H1 (cell line): ENCODE results near the gene FRMPD1. TPM values are rescaled to one million over a fixed set of nuclear protein-coding genes. Genes with fewer than 3 reads are reported as not detected.

Source experiments
- ASH2L ChIP-seq: fragments of 200-600, 300-600 bp; sonication (generic); IDR thresholded peaks from one replicate; pipeline ENCODE4 v1.7.1; 2017; ENCODE audit warnings: low read length
- ATF2 ChIP-seq: IDR thresholded peaks from 2 replicates; pipeline ENCODE4 v1.6.1; 2012; ENCODE audit warnings: low read length, inconsistent platforms
- CBX5 ChIP-seq: fragments of 300-800, 300-1000 bp; sonication (generic); IDR thresholded peaks from 2 replicates; pipeline ENCODE4 v1.7.1; 2016; ENCODE audit warnings: antibody characterized with exemption, low read length, low read depth
- GTF2F1 ChIP-seq: IDR thresholded peaks from 2 replicates; pipeline ENCODE4 v1.6.1; 2012; ENCODE audit warnings: low read depth, low read length, improper control_type of control experiment, borderline replicate concordance
- NANOG ChIP-seq: IDR thresholded peaks from 2 replicates; pipeline ENCODE4 v1.6.1; 2011; ENCODE audit warnings: low read length, low read depth, mild to moderate bottlenecking, inconsistent platforms; ENCODE audit not compliant: insufficient read depth, poor library complexity, severe bottlenecking
- SP4 ChIP-seq: IDR thresholded peaks from 2 replicates; pipeline ENCODE4 v1.6.1; 2012; ENCODE audit warnings: low read length, inconsistent platforms
- TCF12 ChIP-seq: IDR thresholded peaks from 2 replicates; pipeline ENCODE4 v1.6.1; 2011; ENCODE audit warnings: low read depth, mild to moderate bottlenecking, low read length
- polyA plus RNA-seq, 7 experiments: library from polyadenylated mRNA; depleted of rRNA in 3 of 7; stranded (reverse) in 5 of 7; unstranded in 2 of 7; fragments of >200 nt in 5 of 7; fragments of 200-250 nt in 2 of 7; gene quantifications; 1 replicate in 5 of 7; 2 replicates in 1 of 7; 4 replicates in 1 of 7; pipeline versions ENCODE4 v1.2.1 to v1.2.3, GENCODE V29; 2011 to 2013; ENCODE audit warnings: missing spikeins in 2 of 7, mixed read lengths in 2 of 7
- total RNA-seq: library from RNA; stranded (reverse); fragmentation: NEBNext Ultra II Directional; extraction: Animal tissue kit (Norgen Biotek cat#: 25700); gene quantifications from 2 replicates; pipeline ENCODE4 v1.2.1, GENCODE V29; 2021

The FRMPD1 gene
- total and polyA plus RNA-seq, 2 of the 8 experiments (the other 6 are each of a cell fraction or from before 2014, with no cell fraction given) = 0.27 to 0.32 TPM

- TF ChIP-seq NANOG (no peak), CBX5 (no peak), GTF2F1 (no peak), TCF12 (no peak), ASH2L (no peak), ATF2 (no peak), SP4 (no peak)
Observed at GRCh38 chr9:37769306-37769705, 118.6 kb downstream of the FRMPD1 start (continued).
